Amygdala (tissue), 56 donors: Measurements from ENCODE around the gene FBXW2.
"Not testable (repeated sequence)": the region's sequence is repeated elsewhere in the genome, so short reads cannot be mapped to it uniquely, and the experiment has no call there.

Experiments used
- DNase-seq, 56 donors: peaks; one replicate each; lab custom pipeline; 2025; lab: John Stamatoyannopoulos, UW

Gene FBXW2, protein sequence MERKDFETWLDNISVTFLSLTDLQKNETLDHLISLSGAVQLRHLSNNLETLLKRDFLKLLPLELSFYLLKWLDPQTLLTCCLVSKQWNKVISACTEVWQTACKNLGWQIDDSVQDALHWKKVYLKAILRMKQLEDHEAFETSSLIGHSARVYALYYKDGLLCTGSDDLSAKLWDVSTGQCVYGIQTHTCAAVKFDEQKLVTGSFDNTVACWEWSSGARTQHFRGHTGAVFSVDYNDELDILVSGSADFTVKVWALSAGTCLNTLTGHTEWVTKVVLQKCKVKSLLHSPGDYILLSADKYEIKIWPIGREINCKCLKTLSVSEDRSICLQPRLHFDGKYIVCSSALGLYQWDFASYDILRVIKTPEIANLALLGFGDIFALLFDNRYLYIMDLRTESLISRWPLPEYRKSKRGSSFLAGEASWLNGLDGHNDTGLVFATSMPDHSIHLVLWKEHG

GRCh38 chr9:120792898-120793765 is at the start of gene FBXW2:
Gene FBXW2 (minus strand): TSS chr9:120793416. CDS start chr9:120788258, 5,158 bp downstream.
- DNase-seq: peak; percentile 49 to 95 (median 84)

- DNase-seq: peak in 5 of 56 donors; percentile 17 to 48 (median 34)
Observed at GRCh38 chr9:120841930-120842684, 48.9 kb upstream of the FBXW2 start.

GRCh38 chr9:120839146-120839545 is 45.9 kb upstream of the FBXW2 start:
- no peak for DNase-seq

- DNase-seq: no peak
Observed at GRCh38 chr9:120837921-120838320, 44.7 kb upstream of the FBXW2 start.

DNA sequence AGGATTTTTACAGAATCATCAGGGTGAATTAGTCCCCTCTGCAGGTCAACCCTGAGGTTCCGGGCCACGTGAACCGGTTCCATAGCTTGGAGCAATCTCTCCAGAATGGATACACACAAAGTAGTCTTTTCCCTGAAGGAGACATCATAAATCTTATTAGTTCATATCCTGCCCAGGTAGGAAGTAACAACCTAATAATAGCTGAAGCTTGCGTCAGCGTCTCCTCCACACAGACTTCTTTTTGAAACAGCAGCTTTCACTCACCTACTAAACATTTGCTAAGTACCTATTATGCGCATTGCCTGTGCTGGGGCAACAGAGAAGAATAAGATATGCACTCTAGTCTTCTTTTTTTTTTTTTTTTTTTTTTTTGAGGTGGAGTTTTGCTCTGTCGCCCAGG is 40.1 kb upstream of the FBXW2 start:
- DNase-seq: no peak

GRCh38 chr9:120832807-120833206 is 39.6 kb upstream of the FBXW2 start:
- no peak for DNase-seq

GRCh38 chr9:120830865-120831264 is 37.6 kb upstream of the FBXW2 start:
- DNase-seq: no peak

DNA sequence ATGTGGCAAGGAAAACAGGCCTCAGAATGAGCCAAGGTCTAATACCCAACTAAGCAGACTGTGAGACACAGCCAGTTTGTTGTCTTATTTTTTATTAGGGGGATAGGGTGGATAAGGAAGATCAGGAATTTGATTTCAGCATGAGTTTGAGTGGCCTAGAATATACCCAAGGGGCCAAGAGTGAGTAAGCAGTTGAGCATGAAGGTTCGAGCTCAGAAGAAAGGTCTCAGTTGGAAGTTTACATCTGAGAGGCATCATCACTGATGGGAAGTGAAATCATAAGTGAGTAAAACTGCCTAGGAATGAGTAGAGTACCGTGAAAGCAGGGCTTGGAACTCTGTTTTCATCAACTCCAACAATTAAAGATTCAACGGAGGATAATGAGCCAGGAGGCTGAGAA is 36.9 kb upstream of the FBXW2 start:
- no peak for DNase-seq

DNA sequence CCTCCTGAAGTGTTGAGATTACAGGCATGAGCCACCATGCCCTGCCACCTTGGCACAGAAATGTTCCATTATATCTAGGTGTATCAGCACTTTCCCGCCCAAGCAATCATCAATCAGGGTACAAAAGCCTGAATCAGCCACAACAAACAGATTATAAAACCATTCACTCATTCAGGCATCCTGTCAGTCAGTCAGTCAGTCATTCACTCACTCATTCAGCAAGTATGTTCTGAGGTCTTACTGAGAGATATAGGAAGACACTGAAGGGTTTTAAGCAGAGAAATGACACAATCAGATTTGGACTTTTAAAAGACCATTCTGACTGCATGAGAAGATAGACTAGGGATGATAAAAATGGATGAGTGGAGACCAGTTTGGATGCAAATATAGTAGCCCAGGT is 36.4 kb upstream of the FBXW2 start:
- DNase-seq: no peak

- no peak for DNase-seq
Observed at GRCh38 chr9:120820095-120820494, 26.9 kb upstream of the FBXW2 start.

DNA sequence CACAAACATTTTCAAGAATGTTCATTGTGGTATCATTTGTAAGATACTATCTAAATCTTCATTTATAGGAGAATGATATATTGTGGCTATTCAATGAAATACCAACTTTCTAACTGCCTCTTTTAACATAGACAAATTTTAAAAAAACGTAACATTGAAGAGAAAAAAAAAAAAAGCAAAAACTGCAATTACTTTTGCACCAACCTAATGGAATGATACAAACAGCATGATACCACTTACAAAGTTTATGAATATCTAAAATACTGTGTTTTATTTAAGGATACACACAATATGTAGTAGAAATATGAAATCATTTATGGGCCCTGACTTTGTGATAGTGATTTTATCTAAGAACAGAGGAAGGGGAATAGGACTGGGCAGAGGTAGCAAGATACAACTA is 25.4 kb upstream of the FBXW2 start:
- no peak for DNase-seq

- no peak for DNase-seq
Observed at GRCh38 chr9:120815075-120815474, 21.9 kb upstream of the FBXW2 start.

- no peak for DNase-seq
Observed at GRCh38 chr9:120808931-120809330, 15.7 kb upstream of the FBXW2 start.

GRCh38 chr9:120807607-120808379 is 14.6 kb upstream of the FBXW2 start:
- DNase-seq: no peak

DNA sequence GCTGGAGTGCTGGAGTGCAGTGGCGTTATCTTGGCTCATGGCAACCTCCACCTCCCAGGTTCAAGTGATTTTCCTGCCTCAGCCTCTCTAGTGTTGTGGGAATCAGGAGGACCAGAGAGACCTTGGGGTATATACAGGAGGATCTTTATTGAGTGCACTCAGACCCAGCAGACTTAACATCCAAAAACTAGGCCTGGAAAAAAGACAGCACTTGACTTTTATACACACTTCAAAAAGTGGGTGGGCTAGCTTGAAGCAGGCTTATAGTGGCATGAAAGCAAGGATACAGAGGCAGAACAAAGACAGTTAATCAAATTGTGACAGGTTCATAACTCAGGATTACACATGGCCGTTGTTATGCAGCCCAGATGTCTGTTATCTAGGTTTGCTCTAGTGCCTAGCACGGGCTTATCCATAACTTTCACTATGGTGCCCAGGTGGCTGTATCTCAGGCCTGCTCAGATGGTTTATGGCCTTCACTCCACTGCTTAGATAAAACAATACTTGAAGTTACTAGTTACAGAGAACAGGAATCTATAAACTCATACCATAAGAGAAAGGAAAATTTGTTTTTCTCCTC is 11.7 kb upstream of the FBXW2 start:
- DNase-seq: not testable (repeated sequence)

DNA sequence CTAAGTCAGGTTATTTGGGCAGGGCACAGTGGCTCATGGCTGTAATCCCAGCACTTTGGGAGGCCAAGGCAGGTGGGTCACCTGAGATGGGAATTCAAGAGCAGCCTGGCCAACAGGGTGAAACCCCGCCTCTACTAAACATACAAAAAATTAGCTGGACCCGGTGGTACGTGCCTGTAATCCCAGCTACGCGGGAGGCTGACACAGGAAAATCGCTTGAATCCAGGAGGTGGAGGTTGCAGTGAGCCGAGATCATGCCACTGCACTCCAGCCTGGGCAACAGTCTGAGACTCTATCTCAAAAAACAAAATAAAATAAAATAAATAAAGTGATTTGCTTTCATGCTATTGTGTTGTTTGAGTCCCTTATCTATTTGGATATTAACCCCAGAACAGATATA is 8.2 kb upstream of the FBXW2 start:
- DNase-seq: no peak

GRCh38 chr9:120791161-120791560 is 2.1 kb downstream of the FBXW2 start:
- no peak for DNase-seq

- no peak for DNase-seq
Observed at GRCh38 chr9:120787933-120788332, 5.3 kb downstream of the FBXW2 start.

- DNase-seq: no peak
Observed at GRCh38 chr9:120783602-120784047, 9.6 kb downstream of the FBXW2 start.

DNA sequence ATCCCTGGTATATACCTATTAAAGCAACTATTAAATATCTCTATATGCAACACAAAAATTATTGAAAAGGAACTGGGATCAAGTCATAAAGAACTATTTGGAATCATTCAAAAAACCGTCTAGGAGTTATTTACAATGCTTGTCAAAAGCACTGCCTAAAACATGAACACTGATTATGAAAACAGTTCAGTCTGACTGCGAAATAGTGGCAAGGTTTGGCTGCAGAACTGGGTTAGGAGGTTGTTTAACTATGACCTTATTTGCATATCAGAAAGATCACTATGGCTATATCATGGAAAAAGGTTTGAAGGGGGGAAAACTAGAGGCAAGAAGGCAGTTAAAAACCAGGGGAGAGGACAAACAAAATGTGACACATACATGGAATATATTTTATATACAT is 12.0 kb downstream of the FBXW2 start:
- DNase-seq: no peak
